K562 (cell line): ENCODE data around the gene C1QA.

Experiments used
- BHLHE40 ChIP-seq: IDR thresholded peaks from 2 replicates; pipeline ENCODE4 v1.6.1; 2011; ENCODE audit warnings: low read length, improper control_type of control experiment
- CBFB ChIP-seq: sonication (generic); formaldehyde crosslinking; IDR thresholded peaks from 2 replicates; pipeline ENCODE4 v1.4.0; 2020; ENCODE audit warnings: mild to moderate bottlenecking, missing genetic modification reagents
- CTCF ChIP-seq, 3 experiments: IDR thresholded peaks in 2 of 3; conservative IDR thresholded peaks in 1 of 3; 2 replicates each; pipeline ENCODE4 v1.5.1; 2011 to 2012; ENCODE audit warnings: low read length in 3 of 3, mild to moderate bottlenecking in 3 of 3, control low read depth in 2 of 3, improper control_type of control experiment in 1 of 3, inconsistent platforms in 1 of 3, low read depth in 1 of 3, mixed read lengths in 1 of 3, moderate library complexity in 1 of 3; ENCODE audit not compliant: insufficient read depth in 2 of 3
- ELF1 ChIP-seq: fragments of 200-800 bp; sonication (Bioruptor generic); IDR thresholded peaks from 2 replicates; pipeline ENCODE4 v1.6.1; 2016; ENCODE audit warnings: missing genetic modification characterization, missing compliant biosample characterization
- GATA2 ChIP-seq: sonication (generic); formaldehyde crosslinking; IDR thresholded peaks from 2 replicates; pipeline ENCODE4 v1.4.0; 2020; ENCODE audit warnings: mild to moderate bottlenecking, missing genetic modification reagents
- HDAC2 ChIP-seq: fragments of 450-650 bp; IDR thresholded peaks from 2 replicates; pipeline ENCODE4 v1.6.1; 2016; ENCODE audit warnings: mild to moderate bottlenecking
- NFXL1 ChIP-seq: fragments of 450-650 bp; formaldehyde crosslinking; IDR thresholded peaks from 2 replicates; pipeline ENCODE4 v1.4.0; 2021; ENCODE audit warnings: mild to moderate bottlenecking
- PHF21A ChIP-seq: fragments of 450-650 bp; IDR thresholded peaks from 2 replicates; pipeline ENCODE4 v1.6.1; 2017; ENCODE audit warnings: low read depth, borderline replicate concordance
- POLR2A ChIP-seq: fragments of 450-650 bp; conservative IDR thresholded peaks from 2 replicates; pipeline ENCODE4 v1.6.1; 2016
- POLR2AphosphoS2 ChIP-seq: IDR thresholded peaks from 2 replicates; pipeline ENCODE4 v1.6.1; 2012; ENCODE audit warnings: low read length, improper control_type of control experiment
- RFX5 ChIP-seq: IDR thresholded peaks from 2 replicates; pipeline ENCODE4 v1.6.1; 2011; ENCODE audit warnings: low read depth, mild to moderate bottlenecking, improper control_type of control experiment, low read length

DNA sequence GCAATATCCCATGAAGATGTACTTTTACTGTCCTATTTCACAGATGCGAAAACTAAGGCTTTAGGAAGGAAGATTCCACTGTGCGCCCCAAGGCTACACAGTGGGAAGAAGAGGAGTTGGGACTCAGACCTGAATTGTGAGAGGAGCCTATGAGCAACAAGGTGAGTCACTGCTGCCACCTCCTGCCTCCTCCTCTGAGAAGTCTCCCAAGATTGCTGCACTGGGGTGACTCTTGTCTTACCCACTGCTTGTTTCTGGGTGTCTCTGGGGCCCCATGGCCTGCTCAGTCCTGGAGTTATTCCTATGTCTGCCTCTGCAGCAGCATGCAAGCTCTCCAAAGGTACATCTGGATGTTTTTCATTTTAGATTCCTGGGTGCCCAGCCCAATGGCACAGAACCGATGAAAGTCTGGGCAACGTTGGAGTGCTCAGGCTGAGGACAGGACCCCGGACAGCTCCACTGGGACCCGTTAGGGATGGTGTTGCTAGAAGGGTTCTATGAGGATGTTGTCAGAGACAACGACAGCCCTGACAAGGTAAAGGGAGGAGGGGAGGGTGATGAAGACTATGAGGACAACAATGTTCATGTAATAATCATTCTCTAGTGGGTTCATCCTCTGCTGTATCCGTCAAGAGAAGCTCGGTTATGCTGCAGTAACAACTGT, 11.0 kb upstream of the C1QA start:
- TF ChIP-seq BHLHE40 (no peak), POLR2A (no peak), NFXL1 (no peak), CTCF (IDR thresholded peaks at IDR 0.05 in 2 of 3, conservative IDR thresholded peaks at IDR 0.05 in 1 of 3; ENCODE audit: insufficient read depth in 2 of 3, low read depth in 1 of 3, low read length in 3 of 3) (no peak), ELF1 (no peak), RFX5 (no peak), GATA2 (CRISPR knock-in tag) (no peak), PHF21A (no peak), POLR2AphosphoS2 (no peak), HDAC2 (no peak), CBFB (no peak)
